DND-41 (cell line): Measurements from ENCODE around the gene FRMD3.

ENCODE experiments used
- ATAC-seq: fragments of 200-7000 bp; cut with Tn5 transposase; 3 replicates; pipeline ENCODE4 v1.9.1; 2021; ENCODE audit warnings: low read depth; ENCODE audit not compliant: insufficient read depth
- DNase-seq: peaks from one replicate; pipeline ENCODE4 v3.0.0-alpha.2; 2020
- H2AFZ ChIP-seq: 2 replicates; pipeline ENCODE4 v1.6.0; 2012; ENCODE audit warnings: low read depth, low read length
- H3K27ac ChIP-seq: 2 replicates; pipeline ENCODE4 v1.5.1; 2012; ENCODE audit warnings: low read length, inconsistent platforms
- H3K27me3 ChIP-seq: fragments of 200-600 bp; sonication (generic); 2 replicates; pipeline ENCODE4 v1.6.0; 2012; ENCODE audit warnings: low read length, mild to moderate bottlenecking, inconsistent platforms; ENCODE audit not compliant: insufficient read depth, poor library complexity
- H3K36me3 ChIP-seq: 2 replicates; pipeline ENCODE4 v1.5.1; 2012; ENCODE audit warnings: low read length, inconsistent platforms; ENCODE audit not compliant: insufficient read depth
- H3K4me1 ChIP-seq: 2 replicates; pipeline ENCODE4 v1.5.1; 2012; ENCODE audit warnings: mild to moderate bottlenecking, low read length; ENCODE audit not compliant: insufficient read depth
- H3K4me2 ChIP-seq: 2 replicates; pipeline ENCODE4 v1.6.0; 2012; ENCODE audit warnings: mild to moderate bottlenecking, moderate library complexity, low read length, inconsistent platforms; ENCODE audit not compliant: insufficient read depth
- H3K4me3 ChIP-seq, 2 experiments: fragments of 200-600 bp in 1 of 2; shearing (Covaris generic) in 1 of 2; 2 replicates each; pipeline ENCODE4 v1.5.1; 2012 to 2016; ENCODE audit warnings: inconsistent platforms in 2 of 2, low read length in 2 of 2, mild to moderate bottlenecking in 2 of 2, low read depth in 1 of 2, moderate library complexity in 1 of 2
- H3K79me2 ChIP-seq: 2 replicates; pipeline ENCODE4 v1.6.0; 2012; ENCODE audit warnings: low read length, inconsistent platforms; ENCODE audit not compliant: insufficient read depth
- H3K9ac ChIP-seq: 2 replicates; pipeline ENCODE4 v1.6.0; 2012; ENCODE audit warnings: low read depth, mild to moderate bottlenecking, inconsistent platforms, low read length, moderate library complexity
- H3K9me3 ChIP-seq: 2 replicates; pipeline ENCODE4 v1.5.1; 2012; ENCODE audit warnings: low read length, moderate library complexity, mild to moderate bottlenecking, inconsistent platforms; ENCODE audit not compliant: insufficient read depth, severe bottlenecking
- H4K20me1 ChIP-seq: 2 replicates; pipeline ENCODE4 v1.6.0; 2012; ENCODE audit warnings: low read length; ENCODE audit not compliant: insufficient read depth
- CTCF ChIP-seq: IDR thresholded peaks from 2 replicates; pipeline ENCODE4 v1.5.1; 2012; ENCODE audit warnings: borderline replicate concordance, low read length, moderate library complexity, mild to moderate bottlenecking; ENCODE audit not compliant: poor library complexity, severe bottlenecking; ENCODE audit errors: extremely low read depth
- EZH2 ChIP-seq: IDR thresholded peaks from 3 replicates; pipeline ENCODE4 v1.6.1; 2012; ENCODE audit warnings: borderline replicate concordance, low read depth, mild to moderate bottlenecking, moderate library complexity, low read length, inconsistent platforms; ENCODE audit not compliant: severe bottlenecking

FRMD3 gene

DNA sequence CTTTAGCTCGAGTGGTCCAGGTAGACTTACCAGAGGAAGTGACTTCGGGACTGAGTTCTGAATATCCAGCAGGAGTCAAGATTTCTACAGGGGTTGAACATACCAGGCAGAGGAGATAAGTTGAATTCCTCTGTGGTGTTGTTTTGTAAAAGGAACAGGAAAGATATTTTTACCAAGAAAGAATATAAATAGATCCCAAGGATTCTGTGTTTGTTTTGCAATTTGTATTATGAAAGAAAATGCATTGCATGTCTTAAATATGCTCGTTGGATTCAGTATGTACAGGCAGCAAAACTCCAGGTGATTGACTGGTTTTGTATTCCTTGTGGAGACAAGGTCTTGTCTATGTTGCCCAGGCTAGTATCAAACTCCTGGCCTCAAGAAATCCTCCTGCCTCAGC, 197.8 kb downstream of the FRMD3 start:
- H3K9me3 ChIP-seq, result no peaks in the 10 kb centered on the region
- no peak for DNase-seq
- H3K36me3 ChIP-seq, result no peaks in the 10 kb centered on the region
- no peak for ATAC-seq
- no peak overlapping the region for H3K27ac ChIP-seq
- H3K4me2 ChIP-seq, result no peak overlapping the region
- no peaks in the 10 kb centered on the region for H4K20me1 ChIP-seq
- no peak overlapping the region for H2AFZ ChIP-seq
- H3K4me1 ChIP-seq, result no peaks in the 10 kb centered on the region
- no peaks in the 10 kb centered on the region for H3K79me2 ChIP-seq
- no peak overlapping the region for H3K4me3 ChIP-seq
- no peak for TF ChIP-seq EZH2
- no peak for TF ChIP-seq CTCF
- H3K27me3 ChIP-seq, result no peaks in the 10 kb centered on the region
- H3K9ac ChIP-seq, result no peak overlapping the region

- Histone ChIP-seq H3K36me3 (no peaks in the 10 kb centered on the region), H3K4me1 (no peaks in the 10 kb centered on the region), H3K9me3 (no peaks in the 10 kb centered on the region), H3K4me3 (no peak overlapping the region), H3K79me2 (no peaks in the 10 kb centered on the region), H3K27ac (no peak overlapping the region), H2AFZ (no peak overlapping the region), H4K20me1 (no peaks in the 10 kb centered on the region), H3K9ac (no peak overlapping the region), H3K27me3 (no peaks in the 10 kb centered on the region), H3K4me2 (no peak overlapping the region)
- ATAC-seq (no peak), DNase-seq (no peak)
- TF ChIP-seq CTCF (no peak), EZH2 (no peak)
These were observed 198.8 kb downstream of the FRMD3 start for GRCh38 chr9:83339435-83339834.

DNA sequence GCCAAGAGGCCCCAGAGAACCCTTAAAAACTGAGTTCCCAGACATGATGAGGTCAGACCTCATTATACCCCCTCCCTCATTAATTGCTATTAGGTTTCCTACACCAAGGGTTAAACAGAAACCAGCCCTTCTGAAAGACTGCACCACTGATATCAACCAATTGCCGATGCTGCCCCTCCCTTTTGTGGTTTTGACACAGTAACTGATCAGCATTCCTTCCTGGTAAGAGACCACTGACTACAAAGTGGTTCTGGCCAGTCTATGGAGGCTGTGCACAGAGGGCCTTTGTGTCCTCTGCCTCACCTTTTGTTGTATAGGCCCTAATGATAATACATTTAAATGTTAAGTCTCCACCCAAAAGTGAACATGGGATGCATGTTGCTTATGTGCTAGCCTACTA, 201.5 kb downstream of the FRMD3 start:
- DNase-seq (no peak), ATAC-seq (peak; percentile 33; the same call in 1 of the 3 replicates)
- Histone ChIP-seq H3K27ac (no peak overlapping the region), H4K20me1 (no peaks in the 10 kb centered on the region), H2AFZ (no peak overlapping the region), H3K36me3 (no peaks in the 10 kb centered on the region), H3K79me2 (no peaks in the 10 kb centered on the region), H3K4me3 (no peak overlapping the region), H3K4me1 (no peaks in the 10 kb centered on the region), H3K9me3 (no peaks in the 10 kb centered on the region), H3K4me2 (no peak overlapping the region), H3K9ac (no peak overlapping the region), H3K27me3 (no peaks in the 10 kb centered on the region)
- TF ChIP-seq CTCF, result no peak
- no peak for TF ChIP-seq EZH2

- TF ChIP-seq CTCF (peak; percentile 87), EZH2 (no peak)
- no peaks in the 10 kb centered on the region for H3K36me3 ChIP-seq
- ATAC-seq (peak; percentile 83), DNase-seq (peak; percentile 66)
- H2AFZ ChIP-seq, result no peak overlapping the region
- H3K27ac ChIP-seq, result no peak overlapping the region
- H4K20me1 ChIP-seq, result no peaks in the 10 kb centered on the region
- H3K79me2 ChIP-seq, result no peaks in the 10 kb centered on the region
- H3K4me1 ChIP-seq, result no peaks in the 10 kb centered on the region
- no peaks in the 10 kb centered on the region for H3K27me3 ChIP-seq
- H3K9ac ChIP-seq, result no peak overlapping the region
- H3K4me3 ChIP-seq, result no peak overlapping the region
- no peaks in the 10 kb centered on the region for H3K9me3 ChIP-seq
- no peak overlapping the region for H3K4me2 ChIP-seq
These were observed 203.9 kb downstream of the FRMD3 start for GRCh38 chr9:83334320-83334719.
